Activated CD4-positive, alpha-beta T cell treated with anti-CD3 and anti-CD28 coated beads, Interleukin-2, amount 10 ng/mL, durations not matched to agents 24 days and 14 days (primary cell): ENCODE measurements around the gene TCF4. TPM values are rescaled to one million over a fixed set of nuclear protein-coding genes. Genes with fewer than 3 reads are reported as not detected.

Experiments used
- DNase-seq: peaks from one replicate; pipeline ENCODE4 v3.0.0; 2022
- H3K27ac Mint-ChIP-seq: one replicate; pipeline ENCODE4 v1.8.0; 2022; ENCODE audit warnings: mild to moderate bottlenecking, mixed read lengths
- H3K27me3 Mint-ChIP-seq: one replicate; pipeline ENCODE4 v1.8.0; 2022; ENCODE audit warnings: mixed read lengths
- H3K36me3 Mint-ChIP-seq: one replicate; pipeline ENCODE4 v1.8.0; 2022; ENCODE audit warnings: low read depth, mild to moderate bottlenecking, mixed read lengths
- H3K4me1 Mint-ChIP-seq: one replicate; pipeline ENCODE4 v1.8.0; 2021; ENCODE audit warnings: mixed read lengths
- H3K4me3 Mint-ChIP-seq: one replicate; pipeline ENCODE4 v1.8.0; 2022; ENCODE audit warnings: mild to moderate bottlenecking, moderate library complexity, mixed read lengths
- H3K9me3 Mint-ChIP-seq: one replicate; pipeline ENCODE4 v1.8.0; 2021; ENCODE audit warnings: mixed read lengths
- intact Hi-C: fragments of 100-400 bp; cut with micrococcal nuclease; formaldehyde crosslinking; loops from one replicate; pipeline ENCODE4 v1.15.1; 2023
- total RNA-seq: library from RNA; stranded (reverse); gene quantifications from 2 replicates; pipeline ENCODE4 v1.2.3, GENCODE V29; 2022

Gene TCF4
- total RNA-seq, 1 donor from 2014 or later, result 2.6 TPM

DNA sequence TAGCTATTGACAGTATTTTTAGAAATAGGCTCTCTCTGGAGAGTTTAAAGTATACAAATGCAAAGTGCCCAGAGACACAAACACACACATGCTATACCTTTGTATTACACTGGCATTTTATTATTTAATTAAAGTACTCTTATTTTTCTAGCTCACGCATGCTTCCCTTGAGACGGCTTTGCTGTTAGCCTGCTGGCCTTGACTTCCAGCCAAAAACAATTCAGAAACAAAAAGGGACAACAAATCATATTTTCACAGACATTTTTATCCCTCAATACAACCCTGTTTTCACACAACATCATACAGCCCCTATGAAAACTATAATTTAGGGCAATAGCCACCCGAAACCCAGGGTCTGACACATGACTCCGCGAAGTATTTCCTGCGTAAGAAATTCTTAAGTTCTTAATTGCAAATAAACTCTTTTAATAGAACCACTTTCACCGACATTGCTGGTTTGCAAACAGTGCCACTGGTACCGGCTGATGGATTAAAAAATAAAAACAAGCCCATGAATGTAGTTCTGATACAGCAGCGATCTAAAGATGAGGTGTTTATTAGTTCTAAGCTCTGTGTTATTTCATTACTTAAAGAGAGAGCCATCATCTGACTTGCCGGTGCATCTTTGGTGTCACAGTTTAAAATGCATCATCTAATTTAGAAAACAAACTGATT is 185.1 kb downstream of the TCF4 start:
- no peaks in the 10 kb centered on the region for H3K36me3 Mint-ChIP-seq
- H3K27me3 Mint-ChIP-seq, result no peaks in the 10 kb centered on the region
- no peaks in the 10 kb centered on the region for H3K9me3 Mint-ChIP-seq
- H3K4me1 Mint-ChIP-seq, result no peaks in the 10 kb centered on the region
- H3K4me3 Mint-ChIP-seq, result no peak overlapping the region
- DNase-seq, result no peak
- intact Hi-C loops, result no loop called here
- H3K27ac Mint-ChIP-seq, result no peak overlapping the region

DNA sequence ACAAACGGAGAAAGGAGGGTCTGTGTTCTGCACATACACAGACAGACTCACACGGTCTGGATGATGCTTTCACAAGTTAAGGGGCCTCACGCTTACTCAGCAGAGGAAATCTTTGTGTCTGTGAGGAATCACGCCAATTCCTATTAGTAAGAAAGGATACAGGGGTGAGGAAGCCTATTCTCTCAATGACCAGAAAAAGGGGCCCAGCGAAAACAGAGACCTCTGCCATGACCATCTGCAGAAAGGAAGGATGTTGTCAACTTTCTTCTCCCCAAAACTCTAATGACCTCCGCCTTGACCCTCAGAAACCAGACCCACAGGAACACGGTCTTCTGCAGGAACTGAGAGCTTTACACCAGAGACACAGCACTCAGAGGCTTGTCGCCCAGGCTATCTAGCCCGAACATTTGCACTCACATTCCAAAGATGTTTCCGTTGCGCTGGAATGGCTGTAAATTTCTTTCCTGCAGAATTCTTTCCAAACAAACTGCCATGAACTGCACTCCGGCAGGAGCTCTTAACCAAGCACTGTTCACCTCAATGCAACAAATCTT is 186.3 kb downstream of the TCF4 start:
- DNase-seq, result no peak
- H3K27ac Mint-ChIP-seq, result no peak overlapping the region
- H3K4me1 Mint-ChIP-seq, result no peaks in the 10 kb centered on the region
- H3K9me3 Mint-ChIP-seq, result no peaks in the 10 kb centered on the region
- H3K36me3 Mint-ChIP-seq, result no peaks in the 10 kb centered on the region
- intact Hi-C loops, result no loop called here
- H3K4me3 Mint-ChIP-seq, result no peak overlapping the region
- H3K27me3 Mint-ChIP-seq, result no peaks in the 10 kb centered on the region

DNA sequence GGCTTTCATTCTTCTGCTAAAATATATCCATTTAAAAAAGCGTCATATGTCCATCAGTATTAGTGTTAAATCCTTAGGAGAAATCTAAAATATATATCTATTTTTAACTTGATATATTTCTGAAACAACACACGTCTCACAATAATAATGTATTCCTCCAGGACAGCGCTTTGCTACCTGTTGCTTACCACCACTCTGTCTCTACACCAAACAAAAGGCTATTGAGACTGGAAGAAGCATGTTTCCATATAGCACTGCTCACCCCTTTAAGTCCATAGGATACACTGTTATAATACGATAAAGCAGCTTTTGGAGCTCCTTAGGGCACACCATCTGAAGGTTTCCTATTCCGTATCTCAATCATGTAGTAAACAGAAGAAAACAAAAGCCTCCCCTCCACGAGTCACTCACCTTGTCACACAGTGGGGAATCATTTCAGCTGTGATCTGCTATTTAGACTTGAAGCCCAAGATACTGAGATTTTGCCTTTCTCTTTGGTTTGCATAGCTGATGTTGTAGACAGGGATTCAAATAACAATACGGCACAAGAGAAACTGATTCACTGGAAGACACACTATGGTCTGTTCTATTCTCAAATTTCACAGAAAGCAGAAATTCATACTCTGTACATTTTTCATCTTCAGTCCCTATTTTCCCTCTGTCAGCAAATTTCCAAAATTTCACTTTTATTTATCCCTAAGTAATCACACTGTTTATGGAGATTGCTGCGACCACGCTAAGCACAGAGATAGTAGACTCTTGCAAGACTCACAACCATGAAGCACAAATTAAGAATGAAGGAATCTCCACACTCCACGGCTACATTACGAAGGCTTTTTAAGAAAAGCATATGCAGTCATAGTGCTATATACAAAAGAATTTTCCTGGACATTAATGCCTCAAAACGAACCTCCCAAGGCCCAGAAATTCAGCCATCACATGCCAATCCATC is 187.1 kb downstream of the TCF4 start:
- no peak overlapping the region for H3K27ac Mint-ChIP-seq
- no peaks in the 10 kb centered on the region for H3K27me3 Mint-ChIP-seq
- no peaks in the 10 kb centered on the region for H3K9me3 Mint-ChIP-seq
- DNase-seq, result no peak
- no peak overlapping the region for H3K4me3 Mint-ChIP-seq
- no peaks in the 10 kb centered on the region for H3K36me3 Mint-ChIP-seq
- no peaks in the 10 kb centered on the region for H3K4me1 Mint-ChIP-seq
- intact Hi-C loops, result no loop called here

DNA sequence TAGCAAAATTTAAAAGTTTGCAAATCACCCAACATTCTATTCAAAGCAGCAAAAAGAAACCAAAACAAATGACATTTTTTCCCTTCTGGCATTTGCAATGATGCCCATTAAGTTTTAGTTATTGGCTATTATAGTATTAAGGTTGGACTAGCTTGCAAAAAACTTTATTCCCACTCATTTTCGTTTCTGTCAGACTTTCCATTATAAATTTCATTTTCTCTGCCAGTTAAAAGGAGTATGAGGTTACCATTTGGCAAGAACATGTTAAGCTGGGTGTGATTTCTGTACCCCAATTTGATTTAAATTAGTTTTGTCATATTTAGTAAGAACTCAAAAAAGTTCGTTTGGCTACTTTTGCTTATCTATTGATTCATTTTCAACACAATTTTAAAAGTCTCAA is 187.9 kb downstream of the TCF4 start:
- no peak overlapping the region for H3K4me3 Mint-ChIP-seq
- no peaks in the 10 kb centered on the region for H3K27me3 Mint-ChIP-seq
- no peaks in the 10 kb centered on the region for H3K9me3 Mint-ChIP-seq
- no peaks in the 10 kb centered on the region for H3K4me1 Mint-ChIP-seq
- intact Hi-C loops, result no loop called here
- DNase-seq, result no peak
- no peaks in the 10 kb centered on the region for H3K36me3 Mint-ChIP-seq
- H3K27ac Mint-ChIP-seq, result no peak overlapping the region

DNA sequence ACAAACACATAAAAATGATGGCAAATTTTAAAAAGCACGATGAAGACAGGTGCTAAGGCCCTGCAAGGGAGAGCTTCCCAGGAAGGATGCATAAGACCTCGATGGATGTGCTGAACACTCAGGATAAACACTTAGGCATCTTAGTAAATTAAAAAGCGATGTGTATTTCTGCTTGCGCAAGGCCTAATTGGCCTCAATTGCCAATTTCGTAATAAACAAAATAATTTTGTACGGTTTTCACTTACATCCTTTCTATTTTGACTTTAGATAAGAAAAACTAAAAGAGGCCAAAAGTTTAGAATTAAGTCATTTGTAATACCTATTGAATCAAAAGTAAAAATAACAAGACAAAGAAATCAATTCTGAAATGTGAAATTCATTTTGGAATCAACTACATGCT is 189.1 kb downstream of the TCF4 start:
- Mint-ChIP-seq H3K4me3 (no peak overlapping the region), H3K27me3 (no peaks in the 10 kb centered on the region), H3K4me1 (no peaks in the 10 kb centered on the region), H3K27ac (no peak overlapping the region), H3K36me3 (no peaks in the 10 kb centered on the region), H3K9me3 (no peaks in the 10 kb centered on the region)
- intact Hi-C loops, result no loop called here
- no peak for DNase-seq

DNA sequence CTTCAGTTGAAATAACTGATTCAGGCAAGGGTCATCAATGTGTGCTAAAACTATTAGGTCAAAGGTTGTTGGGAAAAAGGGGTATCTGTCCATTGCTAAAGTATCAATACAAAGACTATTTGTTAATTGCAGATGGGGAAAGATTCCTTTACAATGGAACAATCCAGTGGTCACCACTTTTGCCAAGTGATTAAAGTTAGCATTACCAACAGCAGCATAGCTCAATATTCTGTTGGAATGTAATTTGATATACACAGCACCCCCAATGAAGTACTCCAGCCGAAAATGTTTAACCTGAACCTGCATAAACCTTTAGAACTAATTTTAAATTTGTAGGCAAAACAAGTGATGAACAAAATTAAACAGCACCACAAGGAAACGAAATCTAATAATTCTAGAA is 191.0 kb downstream of the TCF4 start:
- H3K27me3 Mint-ChIP-seq, result no peaks in the 10 kb centered on the region
- no peak for DNase-seq
- no peaks in the 10 kb centered on the region for H3K9me3 Mint-ChIP-seq
- no peak overlapping the region for H3K27ac Mint-ChIP-seq
- no peaks in the 10 kb centered on the region for H3K4me1 Mint-ChIP-seq
- H3K4me3 Mint-ChIP-seq, result no peak overlapping the region
- no peaks in the 10 kb centered on the region for H3K36me3 Mint-ChIP-seq
- intact Hi-C loops, result no loop called here

DNA sequence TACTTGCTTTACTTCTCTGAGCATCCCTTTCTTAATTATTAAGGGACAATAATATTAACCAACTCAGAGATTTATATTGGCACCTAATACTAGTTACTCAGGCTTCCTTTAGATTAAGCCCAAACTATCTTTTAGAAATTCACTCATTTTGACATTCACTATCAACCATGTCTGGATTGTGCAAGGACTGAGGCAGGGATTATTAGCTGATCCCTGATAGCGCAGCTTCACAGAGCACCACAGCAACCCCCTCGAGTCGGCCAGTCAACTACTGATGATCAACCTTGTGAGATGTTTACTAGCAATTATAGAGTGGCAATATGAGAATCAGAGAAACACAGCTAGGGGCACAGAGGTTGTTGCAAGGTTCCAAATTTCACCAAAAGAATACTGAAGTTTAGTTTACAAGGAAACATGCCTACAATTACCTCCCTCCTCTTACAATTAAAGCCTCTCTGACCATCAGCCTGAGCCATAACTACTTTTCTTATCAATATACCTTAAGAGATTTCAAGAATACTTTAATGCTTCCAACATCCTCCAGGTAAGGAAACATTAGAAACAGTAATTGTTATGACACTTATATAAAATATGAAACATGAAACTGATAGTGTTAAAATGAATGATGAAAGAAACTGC is 191.6 kb downstream of the TCF4 start:
- Mint-ChIP-seq H3K27me3 (no peaks in the 10 kb centered on the region), H3K27ac (no peak overlapping the region), H3K4me3 (no peak overlapping the region), H3K9me3 (no peaks in the 10 kb centered on the region), H3K4me1 (no peaks in the 10 kb centered on the region), H3K36me3 (no peaks in the 10 kb centered on the region)
- intact Hi-C loops, result no loop called here
- no peak for DNase-seq

DNA sequence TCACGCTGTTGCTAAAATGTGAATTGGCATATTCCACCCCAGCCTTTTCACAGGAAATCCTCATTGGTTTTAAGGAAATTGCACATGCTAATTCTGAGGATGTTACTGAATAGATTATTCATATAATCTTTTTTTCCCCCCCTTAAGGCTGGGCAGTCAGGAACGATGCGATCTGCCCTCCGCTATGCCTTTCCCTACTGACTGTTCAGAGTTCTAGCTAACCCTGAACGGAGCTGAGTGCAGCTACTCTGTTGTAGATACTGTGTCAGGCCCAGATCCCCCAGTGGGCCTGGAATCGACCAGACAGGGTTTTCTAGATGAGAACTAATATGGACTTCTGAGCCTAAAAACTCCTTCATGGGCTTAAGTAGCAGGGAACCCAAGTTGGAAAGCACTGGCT is 192.2 kb downstream of the TCF4 start:
- intact Hi-C loops, result no loop called here
- H3K4me1 Mint-ChIP-seq, result no peaks in the 10 kb centered on the region
- H3K36me3 Mint-ChIP-seq, result no peaks in the 10 kb centered on the region
- H3K27ac Mint-ChIP-seq, result no peak overlapping the region
- H3K27me3 Mint-ChIP-seq, result no peaks in the 10 kb centered on the region
- no peak for DNase-seq
- no peak overlapping the region for H3K4me3 Mint-ChIP-seq
- H3K9me3 Mint-ChIP-seq, result no peaks in the 10 kb centered on the region

DNA sequence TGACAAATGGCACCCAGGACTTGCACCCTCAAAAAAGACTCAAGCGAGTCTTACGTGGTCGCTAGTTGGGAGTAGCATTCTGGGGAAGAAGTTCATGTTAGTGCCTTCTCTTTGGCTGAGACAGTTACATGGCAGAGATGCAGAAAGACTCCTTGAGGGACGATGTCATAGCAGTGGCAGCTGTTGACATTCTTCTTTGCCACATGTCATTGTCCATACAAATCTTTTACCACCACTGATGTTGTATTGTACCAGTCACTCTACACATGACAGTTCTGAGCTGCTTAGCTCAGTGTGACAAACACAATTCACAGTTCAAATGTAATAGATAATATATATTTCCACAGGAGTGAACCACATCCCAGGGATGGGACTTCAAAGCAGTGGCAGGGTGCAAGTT is 197.1 kb downstream of the TCF4 start:
- Mint-ChIP-seq H3K36me3 (no peaks in the 10 kb centered on the region), H3K9me3 (no peaks in the 10 kb centered on the region), H3K27ac (no peak overlapping the region), H3K4me1 (no peaks in the 10 kb centered on the region), H3K27me3 (no peaks in the 10 kb centered on the region), H3K4me3 (no peak overlapping the region)
- DNase-seq, result no peak
- intact Hi-C loops, result no loop called here

DNA sequence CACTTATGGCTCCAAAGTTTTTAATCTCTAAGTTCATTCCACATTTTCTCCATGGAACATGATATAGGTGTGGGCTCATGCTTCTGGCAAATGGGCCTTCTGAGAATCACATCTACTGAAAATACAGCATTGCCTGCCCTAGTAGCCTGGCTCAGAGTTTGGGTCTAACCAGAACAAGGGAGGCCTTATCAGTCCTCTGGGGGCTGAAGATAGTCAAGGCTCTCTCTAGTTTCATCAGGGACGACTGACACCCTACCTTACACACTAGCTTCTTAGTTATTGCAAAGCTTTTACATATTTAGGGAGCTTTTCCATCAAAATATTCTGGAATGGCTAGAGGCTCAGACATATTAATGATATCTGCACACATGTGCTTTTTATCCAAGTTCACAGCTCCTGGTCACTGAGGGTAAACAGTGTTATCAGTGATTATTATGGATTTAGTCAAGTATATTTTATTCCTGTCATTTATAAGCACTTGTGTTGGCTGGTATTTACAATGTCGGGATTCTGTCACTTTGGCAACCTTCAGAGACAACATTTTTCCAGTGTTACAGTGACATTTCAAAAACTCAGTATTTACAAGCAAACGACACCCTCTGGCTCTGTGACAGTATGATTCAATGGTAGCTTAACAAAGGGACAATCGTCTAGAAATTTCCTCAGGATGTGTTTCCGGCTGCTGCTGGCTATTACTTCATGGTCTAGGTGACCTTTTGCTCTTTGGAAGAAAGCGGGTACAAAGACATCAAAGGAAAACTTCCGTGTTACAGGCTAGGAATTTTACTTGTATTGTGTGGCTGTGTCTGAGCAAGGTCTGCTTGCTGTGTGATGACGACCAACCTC is 200.6 kb downstream of the TCF4 start:
- Mint-ChIP-seq H3K4me1 (no peaks in the 10 kb centered on the region), H3K4me3 (no peak overlapping the region), H3K36me3 (no peaks in the 10 kb centered on the region), H3K27ac (no peak overlapping the region), H3K9me3 (no peaks in the 10 kb centered on the region), H3K27me3 (no peaks in the 10 kb centered on the region)
- intact Hi-C loops, result no loop called here
- DNase-seq, result no peak

DNA sequence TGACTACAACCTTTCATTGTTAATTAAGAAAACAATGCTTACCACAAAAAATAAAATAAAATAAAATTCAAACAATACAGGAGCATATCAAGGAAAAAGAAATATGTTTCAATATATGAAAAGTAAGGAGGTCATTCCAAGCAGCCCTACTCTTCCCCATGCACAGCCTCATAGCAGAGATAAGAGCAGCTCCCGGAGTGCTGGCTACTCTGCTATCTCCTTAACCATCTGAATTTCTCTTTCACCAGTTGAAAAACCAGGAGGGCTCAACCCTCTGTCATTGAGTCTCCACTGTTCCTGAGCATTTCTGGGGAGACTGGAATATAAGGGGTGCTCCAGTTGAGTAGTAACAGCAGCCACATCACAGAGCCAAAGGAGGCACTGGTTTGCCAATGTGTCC is 201.4 kb downstream of the TCF4 start:
- Mint-ChIP-seq H3K36me3 (no peaks in the 10 kb centered on the region), H3K4me3 (no peak overlapping the region), H3K4me1 (no peaks in the 10 kb centered on the region), H3K27ac (no peak overlapping the region), H3K27me3 (no peaks in the 10 kb centered on the region), H3K9me3 (no peaks in the 10 kb centered on the region)
- DNase-seq, result no peak
- intact Hi-C loops, result no loop called here

DNA sequence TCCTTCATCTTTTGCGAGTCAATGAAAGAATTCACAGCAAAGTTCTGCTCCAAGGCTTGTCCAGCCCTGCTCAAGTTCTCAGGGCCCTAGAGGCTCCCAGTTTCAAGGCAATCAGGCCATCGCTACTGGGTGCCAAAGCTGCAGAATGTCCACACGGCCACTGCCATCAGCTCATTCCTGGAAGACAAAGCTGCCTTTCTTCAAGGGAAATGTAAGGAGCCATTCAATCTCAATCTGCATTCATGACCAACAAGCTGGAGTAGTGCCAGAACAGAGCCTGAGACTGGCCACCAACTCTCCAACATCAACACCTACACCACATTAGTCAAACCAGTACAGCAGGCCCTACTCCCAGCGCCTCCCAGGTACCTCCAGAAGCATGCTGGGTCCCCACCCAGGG is 202.2 kb downstream of the TCF4 start:
- intact Hi-C loops, result no loop called here
- H3K27me3 Mint-ChIP-seq, result no peaks in the 10 kb centered on the region
- no peaks in the 10 kb centered on the region for H3K36me3 Mint-ChIP-seq
- no peak overlapping the region for H3K27ac Mint-ChIP-seq
- no peaks in the 10 kb centered on the region for H3K4me1 Mint-ChIP-seq
- H3K4me3 Mint-ChIP-seq, result no peak overlapping the region
- no peaks in the 10 kb centered on the region for H3K9me3 Mint-ChIP-seq
- DNase-seq, result no peak

DNA sequence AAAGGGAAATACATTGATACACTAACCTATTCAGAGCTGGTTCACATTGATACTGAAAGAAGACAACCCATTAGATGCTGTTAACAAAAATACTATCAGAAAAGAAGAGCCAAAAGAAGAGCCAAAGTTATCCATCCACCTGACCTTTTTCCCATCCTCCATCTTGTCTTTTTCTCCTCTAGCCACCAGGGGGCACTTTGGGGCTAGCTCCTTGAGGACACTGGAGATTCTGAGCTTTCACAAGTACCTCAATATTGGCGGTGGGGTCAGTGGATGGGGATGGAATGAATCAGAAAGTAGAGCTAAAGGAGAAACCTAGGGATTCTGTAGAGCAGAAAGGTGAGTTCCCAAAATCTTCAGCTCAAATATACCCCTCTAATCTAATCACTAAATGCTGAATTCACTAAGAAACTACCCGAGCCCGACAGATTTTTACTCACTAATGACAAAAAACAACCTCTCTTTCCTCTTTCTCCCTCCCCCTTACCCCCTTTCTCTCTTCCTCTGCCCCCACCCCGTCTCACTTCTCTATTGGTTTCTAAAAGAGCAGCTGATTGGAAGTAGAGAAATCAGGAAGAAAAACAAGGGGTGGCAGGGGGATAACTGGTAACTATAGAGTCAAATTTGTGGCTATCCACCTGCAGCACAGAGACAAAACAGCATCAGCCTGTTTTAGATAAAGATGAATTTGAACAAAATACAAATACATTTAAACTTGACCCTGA is 203.3 kb downstream of the TCF4 start:
- no peaks in the 10 kb centered on the region for H3K27me3 Mint-ChIP-seq
- H3K4me1 Mint-ChIP-seq, result no peaks in the 10 kb centered on the region
- H3K27ac Mint-ChIP-seq, result no peak overlapping the region
- intact Hi-C loops, result no loop called here
- no peaks in the 10 kb centered on the region for H3K36me3 Mint-ChIP-seq
- no peaks in the 10 kb centered on the region for H3K9me3 Mint-ChIP-seq
- peak; percentile 63 for DNase-seq
- no peak overlapping the region for H3K4me3 Mint-ChIP-seq
